Measurements from ENCODE around the gene DDX54.

DNA sequence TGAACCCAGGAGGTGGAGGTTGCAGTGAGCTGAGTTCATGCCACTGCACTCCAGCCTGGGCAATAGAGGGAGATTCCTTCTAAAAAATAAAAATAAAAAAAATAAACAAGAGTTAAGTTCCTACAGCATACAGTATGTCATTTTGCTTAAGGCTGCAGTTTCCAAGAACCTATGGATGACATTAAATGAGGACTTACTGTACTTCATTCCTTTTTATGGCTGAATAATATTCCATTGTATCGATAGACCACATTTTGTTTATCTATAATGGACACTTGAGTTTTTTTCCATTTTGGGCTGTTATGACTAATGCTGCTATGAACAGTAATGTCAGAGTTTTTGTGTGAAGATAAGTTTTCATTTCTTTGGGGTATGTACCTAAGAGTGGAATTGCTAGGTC lies 67.1 kb downstream of the DDX54 start:
- TF ChIP-seq EZH2 (IDR thresholded peaks at IDR 0.05; ENCODE audit: insufficient read depth, poor library complexity, severe bottlenecking) (no peak), EZH2phosphoT487 (IDR thresholded peaks at IDR 0.05; ENCODE audit: insufficient read depth, low read depth) (no peak)
